HG03175 (cell line): ENCODE data around the gene RBM10.

ENCODE experiments used
- ATAC-seq: cut with Tn5 transposase; IDR thresholded peaks from one replicate; pipeline ENCODE4 v1.9.1; 2021; ENCODE audit warnings: mild to moderate bottlenecking, moderate library complexity; ENCODE audit not compliant: unreplicated experiment

Gene RBM10

DNA sequence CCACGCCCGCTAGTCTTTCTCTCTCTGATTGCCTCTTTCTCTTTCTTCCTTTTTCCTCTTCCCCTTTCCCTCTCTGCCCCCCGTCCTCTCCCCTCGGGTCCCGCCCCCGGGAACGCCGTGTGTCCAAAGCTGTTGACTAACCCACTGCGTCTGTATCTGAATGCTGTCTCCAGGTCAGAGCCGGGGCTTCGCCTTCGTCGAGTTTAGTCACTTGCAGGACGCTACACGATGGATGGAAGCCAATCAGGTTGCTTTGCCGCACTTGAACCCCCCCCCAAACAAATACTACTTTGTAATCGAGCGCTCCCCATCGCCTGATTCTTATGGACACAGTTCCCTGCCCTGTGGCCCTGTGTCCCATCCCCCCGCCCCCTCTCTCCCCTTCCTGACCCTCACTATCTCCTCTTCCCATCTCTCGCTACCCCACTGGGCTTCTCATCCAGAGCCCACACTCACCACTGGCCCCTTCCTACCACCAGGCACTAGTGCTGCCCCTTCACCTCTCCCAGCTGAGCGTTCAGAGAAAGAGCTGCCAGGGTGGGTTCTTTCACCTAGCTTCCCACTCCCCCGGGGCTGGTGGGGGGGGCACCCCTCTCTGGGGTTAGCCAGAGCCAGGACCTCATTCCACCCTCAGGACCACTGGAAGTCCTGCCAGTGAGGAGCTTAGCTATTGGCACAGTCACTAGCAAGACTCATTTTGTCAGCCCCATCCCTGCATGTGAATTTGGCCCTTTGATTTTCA lies 30.0 kb downstream of the RBM10 start:
- ATAC-seq, result no peak

DNA sequence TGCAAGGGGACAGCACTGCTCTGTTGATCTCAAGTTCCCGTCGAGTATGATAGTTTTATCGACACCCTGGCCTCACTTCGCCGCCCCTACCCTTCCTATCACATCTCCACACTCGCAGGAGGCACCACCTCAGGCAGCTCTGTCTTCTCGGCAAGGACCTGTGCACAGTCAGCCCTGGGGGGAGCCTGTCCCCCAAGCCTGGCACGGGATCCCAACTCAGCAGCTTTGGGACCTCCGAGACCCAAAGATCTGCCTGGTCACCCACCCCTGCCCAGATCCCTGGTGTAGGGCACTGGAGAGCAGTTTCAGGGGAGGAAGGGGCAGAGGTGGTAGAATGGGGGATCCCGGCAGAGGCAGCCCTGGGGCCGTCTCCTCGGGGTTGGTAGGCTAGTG lies 30.6 kb downstream of the RBM10 start:
- ATAC-seq, result no peak

DNA sequence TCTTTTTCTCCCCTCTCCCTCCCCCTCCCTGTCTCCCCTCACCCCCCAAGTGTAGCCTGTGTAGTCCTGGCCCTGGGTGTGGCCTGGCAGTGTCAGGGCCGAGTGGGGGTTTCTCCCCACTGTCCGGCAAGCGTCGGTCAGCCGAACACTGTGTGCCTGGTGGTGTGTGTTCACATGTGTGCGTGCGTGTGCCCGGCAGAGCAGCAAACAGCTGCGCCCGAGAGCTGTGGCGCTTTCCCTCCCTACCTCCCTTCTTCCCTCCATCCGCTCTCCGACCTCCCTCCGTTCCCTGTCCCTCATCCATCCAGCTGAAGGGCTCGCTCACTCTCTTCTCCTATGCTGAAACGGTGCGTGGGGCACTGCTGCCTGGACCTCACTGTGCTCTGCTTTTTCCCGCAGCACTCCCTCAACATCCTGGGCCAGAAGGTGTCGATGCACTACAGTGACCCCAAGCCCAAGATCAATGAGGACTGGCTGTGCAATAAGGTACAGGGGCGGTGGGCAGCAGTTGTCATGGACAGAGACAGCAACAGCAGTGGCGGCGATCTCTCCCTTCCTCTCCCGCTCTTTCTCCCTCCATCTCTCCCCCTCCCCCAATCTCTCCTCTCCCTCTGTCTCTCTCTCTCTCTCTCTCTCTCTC lies 31.2 kb downstream of the RBM10 start:
- no peak for ATAC-seq

DNA sequence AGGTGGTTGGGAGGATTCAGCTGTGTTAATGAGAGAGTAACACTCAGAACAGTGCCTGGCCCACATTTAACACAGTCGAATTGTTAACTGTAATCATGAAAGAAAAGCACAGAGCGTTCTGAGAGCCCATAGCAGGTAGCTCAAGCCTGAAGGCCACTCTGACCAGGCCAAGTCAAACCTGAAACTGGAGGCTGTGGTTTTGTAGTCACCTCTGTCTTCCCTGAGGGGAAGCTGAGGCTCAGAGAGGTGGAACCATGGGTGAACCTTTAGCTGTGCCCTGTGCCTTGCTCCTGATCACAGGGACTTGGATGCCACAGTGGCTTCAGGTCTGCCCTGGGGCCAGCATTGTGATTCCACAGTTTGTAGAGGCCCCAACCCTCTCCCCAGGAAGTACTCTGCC lies 32.1 kb downstream of the RBM10 start:
- no peak for ATAC-seq

- ATAC-seq, result no peak
These were observed 33.3 kb downstream of the RBM10 start for GRCh38 chrX:47178337-47178736.

DNA sequence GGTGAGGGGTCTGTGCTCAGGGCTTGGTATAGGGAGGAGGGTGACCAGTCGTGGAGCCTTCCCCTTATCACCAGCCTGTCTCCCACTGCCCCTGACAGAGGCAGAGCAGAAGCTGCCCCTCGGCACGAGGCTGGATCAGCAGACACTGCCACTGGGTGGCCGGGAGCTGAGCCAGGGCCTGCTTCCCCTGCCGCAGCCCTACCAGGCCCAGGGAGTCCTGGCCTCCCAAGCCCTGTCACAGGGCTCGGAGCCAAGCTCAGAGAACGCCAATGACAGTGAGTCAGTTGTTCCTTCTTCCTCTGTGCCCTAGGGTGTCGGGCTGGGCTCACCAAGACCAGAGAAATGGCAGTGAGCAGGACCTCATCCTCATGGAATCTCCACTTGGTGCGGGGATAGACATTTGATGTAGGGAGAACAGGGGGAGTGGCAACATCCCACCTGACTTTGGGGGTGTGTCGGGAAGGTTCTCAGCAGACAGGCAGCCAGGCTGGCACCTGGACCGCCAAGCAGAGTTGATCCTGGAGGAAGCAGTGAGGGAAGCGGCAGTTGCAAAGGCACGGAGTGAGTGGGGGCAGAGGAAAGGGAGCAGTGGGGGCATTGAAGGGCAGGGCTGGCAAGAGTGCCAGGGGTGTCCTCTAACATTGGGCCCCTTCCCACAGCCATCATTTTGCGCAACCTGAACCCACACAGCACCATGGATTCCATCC lies 34.4 kb downstream of the RBM10 start:
- no peak for ATAC-seq

DNA sequence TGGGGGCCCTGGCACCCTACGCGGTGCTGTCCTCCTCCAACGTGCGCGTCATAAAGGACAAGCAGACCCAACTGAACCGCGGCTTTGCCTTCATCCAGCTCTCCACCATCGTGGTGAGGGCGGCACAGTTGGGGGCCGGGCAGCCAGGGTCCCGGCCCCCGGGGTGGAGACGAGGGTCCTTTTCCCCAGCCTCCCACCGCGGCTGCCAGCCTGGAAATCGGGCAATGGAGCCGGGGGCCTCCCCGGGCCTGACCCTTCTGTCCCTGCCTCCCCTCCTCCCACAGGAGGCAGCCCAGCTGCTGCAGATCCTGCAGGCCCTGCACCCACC lies 34.9 kb downstream of the RBM10 start:
- no peak for ATAC-seq

GRCh38 chrX:47180346-47180745 lies 35.3 kb downstream of the RBM10 start:
- ATAC-seq, result no peak

DNA sequence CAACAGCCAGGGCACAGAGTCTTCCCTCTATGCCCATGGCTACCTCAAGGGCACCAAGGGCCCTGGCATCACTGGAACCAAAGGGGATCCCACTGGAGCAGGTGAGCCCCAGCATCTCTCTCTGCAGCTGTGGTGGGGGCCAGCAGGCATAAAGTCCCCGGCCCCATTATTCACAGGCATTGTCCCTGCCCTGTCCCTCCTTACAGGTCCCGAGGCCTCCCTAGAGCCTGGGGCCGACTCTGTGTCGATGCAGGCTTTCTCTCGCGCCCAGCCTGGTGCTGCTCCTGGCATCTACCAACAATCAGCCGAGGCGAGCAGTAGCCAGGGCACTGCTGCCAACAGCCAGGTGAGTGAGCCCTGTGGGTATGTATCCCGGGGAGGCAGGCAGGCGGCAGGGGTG lies 36.3 kb downstream of the RBM10 start:
- ATAC-seq, result no peak

- ATAC-seq, result no peak
These were observed 37.2 kb downstream of the RBM10 start for GRCh38 chrX:47182106-47182700.

DNA sequence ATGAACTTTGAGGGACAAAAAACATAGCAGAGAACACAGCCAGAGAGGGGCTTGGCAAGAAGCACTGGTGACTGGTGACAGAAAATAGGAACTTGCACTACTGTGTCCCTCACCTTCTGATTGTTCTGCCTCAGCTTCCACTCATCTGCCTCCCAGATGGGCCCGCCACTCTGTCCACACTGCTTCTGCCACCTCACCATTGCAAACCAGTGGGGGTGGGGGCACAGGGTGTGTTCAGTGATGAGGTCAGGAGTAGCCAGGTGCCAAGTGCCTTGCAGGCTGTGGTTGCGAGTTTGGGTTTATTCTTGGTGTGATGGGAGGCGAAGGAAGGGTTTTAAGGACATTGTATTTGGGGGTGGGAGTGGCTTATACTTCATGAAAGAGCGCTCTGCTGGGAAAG lies 39.5 kb downstream of the RBM10 start:
- no peak for ATAC-seq

- ATAC-seq, result no peak
These were observed 40.2 kb downstream of the RBM10 start for GRCh38 chrX:47185241-47185640.

DNA sequence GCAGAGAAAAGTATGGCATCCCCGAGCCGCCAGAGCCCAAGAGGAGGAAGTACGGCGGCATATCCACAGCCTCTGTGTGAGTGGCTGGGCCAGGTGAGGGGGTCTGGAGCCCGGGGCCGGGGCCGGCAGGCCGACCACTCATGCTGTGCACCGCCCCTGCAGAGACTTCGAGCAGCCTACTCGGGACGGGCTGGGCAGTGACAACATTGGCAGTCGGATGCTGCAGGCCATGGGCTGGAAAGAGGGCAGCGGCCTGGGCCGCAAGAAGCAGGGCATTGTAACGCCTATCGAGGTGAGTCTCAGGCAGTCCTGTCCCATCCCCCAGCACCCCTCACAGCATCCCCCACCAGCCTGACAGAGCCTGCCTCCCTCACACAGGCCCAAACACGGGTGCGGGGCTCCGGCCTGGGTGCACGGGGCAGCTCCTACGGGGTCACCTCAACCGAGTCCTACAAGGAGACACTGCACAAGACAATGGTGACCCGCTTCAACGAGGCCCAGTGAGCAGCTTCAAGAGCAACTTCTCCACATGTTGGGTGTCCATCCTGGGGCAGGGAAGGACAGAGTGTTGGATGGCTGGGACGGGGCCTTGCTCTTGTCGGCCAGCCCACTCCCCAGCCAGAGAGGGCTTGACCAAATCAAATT lies 41.2 kb downstream of the RBM10 start:
- ATAC-seq, result no peak

GRCh38 chrX:47187106-47187677 lies 42.2 kb downstream of the RBM10 start:
- no peak for ATAC-seq

DNA sequence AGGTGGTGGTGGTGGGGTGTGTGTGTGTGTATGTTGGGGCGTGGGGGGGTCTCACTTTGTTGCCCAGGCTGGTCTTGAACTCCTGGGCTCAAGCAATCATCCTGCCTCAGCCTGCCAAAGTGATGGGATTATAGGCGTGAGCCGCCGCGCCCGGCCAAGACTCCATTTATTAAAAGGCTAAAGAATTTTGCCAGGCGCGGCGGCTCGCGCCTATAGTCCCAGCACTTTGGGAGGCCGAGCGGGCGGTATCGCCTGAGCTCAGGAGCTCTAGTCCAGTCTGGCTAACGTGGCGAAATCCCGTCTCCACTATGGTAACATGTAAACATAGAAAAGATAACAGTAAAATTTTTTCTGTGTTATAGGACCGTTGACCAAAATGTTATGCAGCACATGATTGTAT lies 44.9 kb downstream of the RBM10 start:
- ATAC-seq, result no peak

GRCh38 chrX:47190445-47191269 lies 45.6 kb downstream of the RBM10 start:
- ATAC-seq, result peak; percentile 63

DNA sequence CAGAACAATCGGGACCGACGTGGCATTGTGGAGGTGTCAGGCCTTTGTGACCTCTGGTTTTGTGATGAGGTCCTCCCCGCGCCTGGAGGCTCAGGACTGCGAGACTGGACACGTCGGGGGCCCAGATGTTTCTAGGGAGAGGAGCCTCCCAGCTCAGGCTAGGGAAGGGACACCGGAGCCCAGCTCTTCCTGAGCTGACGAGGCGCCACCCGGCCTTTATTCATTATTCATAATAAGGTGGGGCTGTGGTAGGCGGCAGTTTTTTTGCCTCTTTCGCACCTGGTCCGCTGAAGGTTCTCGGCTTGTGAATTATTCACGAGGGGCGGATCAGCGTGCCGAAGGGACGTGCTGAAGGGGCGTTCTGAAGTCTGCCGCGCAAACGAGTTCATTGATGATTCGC lies 46.3 kb downstream of the RBM10 start:
- peak; percentile 27 for ATAC-seq

DNA sequence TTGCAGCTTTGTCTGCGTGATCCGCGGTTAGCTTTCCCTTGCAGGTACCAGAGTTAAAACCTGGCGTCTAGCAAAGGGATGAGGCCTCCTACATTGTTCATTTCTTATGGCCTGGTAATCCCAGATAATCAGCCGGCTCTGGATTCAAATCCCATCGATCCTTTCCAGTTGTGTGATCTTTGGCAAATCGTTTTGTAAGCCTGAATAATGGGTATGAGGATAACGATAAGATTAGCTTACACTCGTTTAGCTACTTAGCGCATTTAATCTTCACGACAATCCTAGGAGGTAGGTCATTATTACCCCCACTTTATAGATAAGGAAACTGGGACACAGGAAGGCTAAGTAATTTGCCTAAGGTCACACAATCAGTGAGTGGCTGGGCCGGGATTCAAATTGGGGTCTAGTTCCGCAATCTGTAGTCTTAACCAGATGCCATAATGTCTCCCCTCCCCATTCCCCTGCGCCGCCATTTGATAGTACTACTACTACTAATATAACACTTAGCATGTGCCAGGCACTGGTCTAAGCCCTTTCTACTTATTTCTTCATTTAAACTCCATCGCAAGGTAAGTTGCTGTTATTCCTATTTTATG lies 46.9 kb downstream of the RBM10 start:
- ATAC-seq, result no peak

- peak; percentile 57 for ATAC-seq
These were observed 48.6 kb downstream of the RBM10 start, which contains the start of gene UBA1 for GRCh38 chrX:47193475-47194193. Gene UBA1, plus strand, starts transcription at chrX:47193829. Its CDS starts 4,974 bp downstream, at chrX:47198803.
